Measurements from ENCODE around the gene FAM240A.

Gene FAM240A

DNA sequence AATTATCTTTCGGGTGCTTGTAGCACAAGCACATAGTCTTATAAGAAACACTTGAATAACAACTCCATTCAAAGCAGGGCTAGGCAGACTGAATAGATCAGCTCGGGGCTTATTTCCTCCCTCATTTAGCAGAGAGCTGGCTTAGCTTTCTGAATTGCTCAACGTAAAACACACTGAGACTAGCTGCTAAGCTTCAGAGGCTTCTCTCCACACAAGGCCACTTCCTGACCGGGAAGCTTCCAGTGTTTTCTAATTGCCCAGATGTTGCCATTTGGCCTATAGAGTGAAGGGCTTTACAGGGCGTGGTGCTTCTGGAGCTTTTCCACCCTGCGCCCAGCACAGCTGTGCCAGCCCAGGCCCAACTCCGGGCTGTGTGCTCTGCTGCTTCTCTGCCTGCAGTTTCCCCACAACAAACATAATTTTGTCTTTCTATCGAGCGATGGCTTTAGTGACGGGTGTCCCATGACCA is 16.6 kb downstream of the FAM240A start:
- FAIRE-seq: no peak

GRCh38 chr3:46629551-46630517 is 17.5 kb downstream of the FAM240A start:
- no peak for FAIRE-seq

GRCh38 chr3:46632792-46633191 is 20.5 kb downstream of the FAM240A start:
- no peak for FAIRE-seq

- FAIRE-seq: no peak
Measured at GRCh38 chr3:46634856-46635255, 22.5 kb downstream of the FAM240A start.

GRCh38 chr3:46639221-46639620 is 26.9 kb downstream of the FAM240A start:
- FAIRE-seq: no peak

- no peak for FAIRE-seq
Measured at GRCh38 chr3:46640927-46641326, 28.6 kb downstream of the FAM240A start.

GRCh38 chr3:46642971-46643370 is 30.6 kb downstream of the FAM240A start:
- no peak for FAIRE-seq

- FAIRE-seq: no peak
Measured at GRCh38 chr3:46643701-46644100, 31.4 kb downstream of the FAM240A start.

DNA sequence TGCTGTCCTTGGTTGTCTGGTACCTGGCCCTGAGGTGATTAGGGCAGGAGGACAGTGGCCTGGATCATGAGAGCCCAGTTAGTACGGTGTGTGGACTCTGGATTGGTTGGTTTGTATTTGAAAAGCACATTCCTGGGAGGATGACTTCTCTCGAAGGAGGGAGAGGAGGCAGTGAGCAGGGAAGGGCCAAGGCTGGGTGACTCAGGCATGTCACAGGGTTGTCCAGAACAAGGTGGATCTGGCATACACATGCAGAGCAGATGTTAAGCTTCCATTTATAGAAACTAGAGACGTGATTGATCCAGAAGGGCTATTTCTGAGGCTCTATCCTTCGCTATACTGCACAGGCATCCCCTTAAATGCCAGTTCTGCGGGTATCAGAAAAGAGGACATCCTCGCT is 34.4 kb downstream of the FAM240A start:
- FAIRE-seq: no peak

DNA sequence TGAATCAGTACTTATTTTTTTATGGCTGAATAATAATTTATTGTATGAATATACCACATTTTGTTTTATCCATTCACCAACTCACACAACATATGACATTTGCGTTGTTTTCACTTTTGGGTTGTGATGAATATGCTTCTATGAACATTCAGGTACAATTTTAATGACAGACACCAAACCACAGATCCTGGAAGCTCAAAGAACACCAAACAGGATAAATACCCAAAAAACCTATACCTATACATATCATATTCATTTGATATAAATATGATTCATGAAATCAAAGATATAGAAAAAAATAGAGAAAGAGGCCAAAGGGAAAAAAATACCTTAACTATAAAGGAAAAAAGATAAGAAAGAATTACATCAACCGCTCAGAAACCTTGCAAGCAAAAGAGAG is 35.8 kb downstream of the FAM240A start:
- FAIRE-seq: no peak

GRCh38 chr3:46649436-46649835 is 37.1 kb downstream of the FAM240A start:
- FAIRE-seq: no peak

GRCh38 chr3:46651084-46651483 is 38.8 kb downstream of the FAM240A start:
- FAIRE-seq: no peak

DNA sequence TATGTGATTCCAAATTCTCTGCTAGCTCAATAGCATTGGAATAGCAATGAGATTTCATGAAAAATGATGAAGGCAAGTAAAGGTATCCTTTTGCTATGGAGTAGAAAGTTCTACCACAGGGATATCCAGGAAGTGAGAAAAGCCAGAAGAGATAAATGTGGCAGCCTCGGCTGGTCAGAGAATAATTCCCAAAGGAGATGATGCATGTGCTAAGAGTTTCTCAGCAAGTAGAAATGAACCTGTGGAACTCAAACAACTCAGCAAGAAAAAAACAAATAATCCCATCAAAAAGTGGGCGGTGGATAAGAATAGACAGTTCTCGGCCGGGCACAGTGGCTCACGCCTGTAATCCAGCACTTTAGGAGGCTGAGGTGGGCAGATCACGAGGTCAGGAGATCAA is 42.9 kb downstream of the FAM240A start:
- no peak for FAIRE-seq

DNA sequence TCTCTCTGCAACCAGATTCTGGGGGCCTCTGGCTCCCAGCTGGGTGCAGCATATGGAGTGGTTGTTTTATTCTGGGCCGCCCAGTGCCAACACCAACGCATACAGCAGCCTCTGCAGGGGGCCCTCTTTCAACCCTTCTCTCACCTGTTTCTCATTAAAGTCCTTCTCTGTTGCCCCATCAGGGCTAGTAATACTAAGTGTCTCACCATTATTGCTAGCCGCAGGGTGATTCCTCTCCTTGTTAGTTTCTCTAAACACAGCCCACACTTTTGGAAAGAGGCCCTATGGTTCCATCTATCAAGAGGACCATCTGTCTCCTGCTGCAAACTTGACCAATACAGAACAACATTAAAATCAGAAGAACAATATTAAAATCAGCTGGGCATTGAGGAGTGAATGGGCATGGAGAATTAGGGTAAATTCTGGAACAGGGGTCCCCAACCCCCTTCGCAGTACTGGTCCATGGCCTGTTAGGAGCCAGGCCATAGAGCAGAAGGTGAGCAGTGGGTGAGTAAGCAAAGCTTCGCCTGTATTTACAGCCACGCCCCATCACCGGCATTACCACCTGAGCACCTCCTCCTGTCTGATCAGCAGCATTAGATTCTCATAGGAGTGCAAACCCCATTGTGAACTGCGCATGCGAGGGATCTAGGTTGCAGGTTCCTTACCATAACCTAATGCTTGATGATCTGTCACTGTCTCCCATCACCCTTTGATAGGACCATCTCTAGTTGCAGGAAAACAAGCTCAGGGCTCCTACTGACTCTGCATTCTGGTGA is 44.6 kb downstream of the FAM240A start:
- FAIRE-seq: no peak

- no peak for FAIRE-seq
Measured at GRCh38 chr3:46659285-46659684, 47.0 kb downstream of the FAM240A start.

GRCh38 chr3:46660003-46660402 is 47.7 kb downstream of the FAM240A start:
- FAIRE-seq: no peak

- no peak for FAIRE-seq
Measured at GRCh38 chr3:46660543-46661523, 48.5 kb downstream of the FAM240A start.

GRCh38 chr3:46661776-46662766 is 49.7 kb downstream of the FAM240A start:
- no peak for FAIRE-seq

GRCh38 chr3:46662771-46663551 is 50.6 kb downstream of the FAM240A start:
- FAIRE-seq: no peak

DNA sequence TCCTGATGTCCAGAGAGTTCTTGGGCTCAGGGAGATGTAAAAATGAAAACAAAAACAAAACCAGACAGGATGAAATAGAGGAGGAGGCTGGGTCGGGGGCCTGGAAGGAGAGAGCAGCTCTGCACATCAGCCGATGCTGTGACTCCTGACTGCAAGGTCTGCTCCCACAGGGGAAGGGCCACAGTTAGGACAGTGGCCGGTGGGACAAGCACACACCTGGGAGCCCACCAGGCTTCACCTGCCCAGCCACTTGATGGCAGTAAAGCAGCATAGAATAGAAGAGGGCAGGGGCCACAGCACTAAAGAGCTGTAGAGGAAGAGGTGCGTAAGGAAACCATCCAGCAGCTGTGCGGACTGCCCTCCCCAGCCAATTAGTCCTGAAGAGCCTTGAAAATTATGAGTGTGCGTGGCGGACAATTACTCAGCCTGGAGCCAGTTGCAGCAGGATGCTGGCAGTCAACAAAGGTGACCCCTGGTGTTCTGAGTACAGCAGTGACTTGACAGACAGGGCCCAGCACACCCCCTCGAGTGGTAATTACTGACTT is 51.3 kb downstream of the FAM240A start:
- FAIRE-seq: no peak
